HL-60 (cell line): Measurements from ENCODE around the gene PARP3.

Experiments used
- GABPA ChIP-seq: IDR thresholded peaks from 2 replicates; pipeline ENCODE4 v1.6.1; 2012; ENCODE audit warnings: low read depth
- TF ChIP-seq, protein P1 (sequence below): IDR thresholded peaks from one replicate; pipeline ENCODE4 v1.5.1; 2011; ENCODE audit warnings: low read length, control low read depth, inconsistent platforms; ENCODE audit not compliant: insufficient read depth

DNA sequence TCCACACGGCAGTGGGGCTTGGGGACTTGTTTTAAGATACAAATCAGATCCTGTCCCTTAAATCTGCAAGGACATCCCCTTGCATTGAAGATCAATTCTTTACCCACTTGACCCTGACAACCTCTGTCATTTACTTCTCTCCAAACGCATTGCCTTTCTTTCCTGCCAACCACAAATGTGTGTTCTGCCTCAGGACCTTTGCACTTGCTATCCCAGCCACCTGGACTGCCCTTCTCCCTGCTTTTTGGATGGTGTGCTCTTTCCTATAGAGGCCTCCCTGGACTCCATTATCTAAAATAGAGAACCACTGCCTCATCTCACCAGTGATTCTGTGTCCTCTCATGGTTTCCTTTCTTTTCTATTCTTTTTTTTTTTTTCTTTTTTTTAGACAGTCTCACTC is 55.0 kb downstream of the PARP3 start:
- TF ChIP-seq, protein P1, sequence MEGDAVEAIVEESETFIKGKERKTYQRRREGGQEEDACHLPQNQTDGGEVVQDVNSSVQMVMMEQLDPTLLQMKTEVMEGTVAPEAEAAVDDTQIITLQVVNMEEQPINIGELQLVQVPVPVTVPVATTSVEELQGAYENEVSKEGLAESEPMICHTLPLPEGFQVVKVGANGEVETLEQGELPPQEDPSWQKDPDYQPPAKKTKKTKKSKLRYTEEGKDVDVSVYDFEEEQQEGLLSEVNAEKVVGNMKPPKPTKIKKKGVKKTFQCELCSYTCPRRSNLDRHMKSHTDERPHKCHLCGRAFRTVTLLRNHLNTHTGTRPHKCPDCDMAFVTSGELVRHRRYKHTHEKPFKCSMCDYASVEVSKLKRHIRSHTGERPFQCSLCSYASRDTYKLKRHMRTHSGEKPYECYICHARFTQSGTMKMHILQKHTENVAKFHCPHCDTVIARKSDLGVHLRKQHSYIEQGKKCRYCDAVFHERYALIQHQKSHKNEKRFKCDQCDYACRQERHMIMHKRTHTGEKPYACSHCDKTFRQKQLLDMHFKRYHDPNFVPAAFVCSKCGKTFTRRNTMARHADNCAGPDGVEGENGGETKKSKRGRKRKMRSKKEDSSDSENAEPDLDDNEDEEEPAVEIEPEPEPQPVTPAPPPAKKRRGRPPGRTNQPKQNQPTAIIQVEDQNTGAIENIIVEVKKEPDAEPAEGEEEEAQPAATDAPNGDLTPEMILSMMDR: no peak
- TF ChIP-seq GABPA: no peak
